ENCODE data around the gene PURB.

GRCh38 chr7:44893710-44894234 lies 8.4 kb upstream of the PURB start:
- TF ChIP-seq FOXP2 (optimal IDR thresholded peaks at IDR 0.05; ENCODE audit: control extremely low read depth, extremely low read length, insufficient read depth) (no peak), EZH2 (IDR thresholded peaks at IDR 0.05) (no peak), POLR2AphosphoS5 (IDR thresholded peaks at IDR 0.05; ENCODE audit: borderline replicate concordance, low read depth, low read length) (no peak)

Data from SK-N-MC (cell line).